Epithelial cell of esophagus (primary cell): ENCODE measurements around the gene LMNA.
"Not testable (repeated sequence)": the region's sequence is repeated elsewhere in the genome, so short reads cannot be mapped to it uniquely, and the experiment has no call there.

Source experiments
- DNase-seq: peaks from one replicate; pipeline ENCODE4 v3.0.0; 2010; ENCODE audit warnings: low read depth
- H3K4me3 ChIP-seq: 2 replicates; pipeline ENCODE4 v1.5.1; 2011; ENCODE audit warnings: mild to moderate bottlenecking, low read length, control low read depth
- CTCF ChIP-seq: IDR thresholded peaks from 2 replicates; pipeline ENCODE4 v1.5.1; 2011; ENCODE audit warnings: low read depth, mild to moderate bottlenecking, low read length, control low read depth, inconsistent platforms; ENCODE audit not compliant: insufficient read depth; ENCODE audit errors: missing control alignments

The LMNA gene

GRCh38 chr1:156119503-156120209, 5.1 kb downstream of the LMNA start:
- peak; percentile 16 for TF ChIP-seq CTCF
- peak; percentile 77 for DNase-seq
- peak overlapping the region; percentile 99 for H3K4me3 ChIP-seq

- H3K4me3 ChIP-seq, result peak overlapping the region; percentile 99
- TF ChIP-seq CTCF, result no peak
- no peak for DNase-seq
These were observed 5.8 kb downstream of the LMNA start for GRCh38 chr1:156120318-156120717.

- H3K4me3 ChIP-seq, result peak overlapping the region; percentile 99
- not testable (repeated sequence) for DNase-seq
These were observed 6.5 kb downstream of the LMNA start for GRCh38 chr1:156121005-156121404.

GRCh38 chr1:156121457-156121856, 6.9 kb downstream of the LMNA start:
- DNase-seq, result no peak
- peak overlapping the region; percentile 48 for H3K4me3 ChIP-seq
- TF ChIP-seq CTCF, result no peak

- no peak for DNase-seq
- H3K4me3 ChIP-seq, result peak overlapping the region; percentile 48
- no peak for TF ChIP-seq CTCF
These were observed 7.6 kb downstream of the LMNA start for GRCh38 chr1:156122086-156122485.

GRCh38 chr1:156122519-156123355, 8.2 kb downstream of the LMNA start:
- H3K4me3 ChIP-seq, result peak overlapping the region; percentile 48
- peak; percentile 52 for DNase-seq
- peak; percentile 43 for TF ChIP-seq CTCF

- DNase-seq, result peak; percentile 99
- peak; percentile 20 for TF ChIP-seq CTCF
- H3K4me3 ChIP-seq, result peak overlapping the region; percentile 48
These were observed 9.1 kb downstream of the LMNA start for GRCh38 chr1:156123356-156124196.
